NCI-H1092 (cell line): ENCODE results near the gene TNFRSF12A.
A peak's percentile ranks its signal among the peaks of the same experiment; 100 is the strongest.

Source experiments
- DNase-seq: peaks from one replicate; lab custom pipeline; 2025; lab: John Stamatoyannopoulos, UW

Gene TNFRSF12A

DNA sequence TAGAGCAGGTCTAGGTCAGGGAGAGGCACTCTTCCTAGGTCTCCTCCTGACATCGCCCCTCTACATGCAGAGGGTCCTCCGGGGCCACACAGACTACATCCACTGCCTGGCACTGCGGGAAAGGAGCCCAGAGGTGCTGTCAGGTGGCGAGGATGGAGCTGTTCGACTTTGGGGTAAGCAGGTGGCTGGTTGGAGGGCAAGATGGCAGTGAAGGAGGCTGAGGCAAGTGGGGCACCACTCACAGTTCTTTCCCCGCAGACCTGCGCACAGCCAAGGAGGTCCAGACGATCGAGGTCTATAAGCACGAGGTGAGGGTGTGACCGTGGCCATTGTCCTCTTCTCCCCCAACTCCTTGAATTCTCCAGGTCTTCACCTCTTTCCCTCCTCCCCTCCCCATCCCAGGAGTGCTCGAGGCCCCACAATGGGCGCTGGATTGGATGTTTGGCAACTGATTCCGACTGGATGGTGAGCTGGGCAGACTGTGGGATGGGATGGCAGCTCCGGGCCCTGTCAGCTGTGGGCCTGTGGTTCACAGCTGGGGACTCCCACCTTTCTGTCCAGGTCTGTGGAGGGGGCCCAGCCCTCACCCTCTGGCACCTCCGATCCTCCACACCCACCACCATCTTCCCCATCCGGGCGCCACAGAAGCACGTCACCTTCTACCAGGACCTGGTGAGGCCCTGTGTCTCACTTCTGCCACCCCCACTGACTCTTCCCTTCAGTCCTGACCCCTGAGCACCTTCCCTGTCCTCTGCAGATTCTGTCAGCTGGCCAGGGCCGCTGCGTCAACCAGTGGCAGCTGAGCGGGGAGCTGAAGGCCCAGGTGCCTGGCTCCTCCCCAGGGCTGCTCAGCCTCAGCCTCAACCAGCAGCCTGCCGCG lies 6.7 kb downstream of the TNFRSF12A start:
- no peak for DNase-seq

GRCh38 chr16:3027489-3027795 lies 7.3 kb downstream of the TNFRSF12A start:
- no peak for DNase-seq

DNA sequence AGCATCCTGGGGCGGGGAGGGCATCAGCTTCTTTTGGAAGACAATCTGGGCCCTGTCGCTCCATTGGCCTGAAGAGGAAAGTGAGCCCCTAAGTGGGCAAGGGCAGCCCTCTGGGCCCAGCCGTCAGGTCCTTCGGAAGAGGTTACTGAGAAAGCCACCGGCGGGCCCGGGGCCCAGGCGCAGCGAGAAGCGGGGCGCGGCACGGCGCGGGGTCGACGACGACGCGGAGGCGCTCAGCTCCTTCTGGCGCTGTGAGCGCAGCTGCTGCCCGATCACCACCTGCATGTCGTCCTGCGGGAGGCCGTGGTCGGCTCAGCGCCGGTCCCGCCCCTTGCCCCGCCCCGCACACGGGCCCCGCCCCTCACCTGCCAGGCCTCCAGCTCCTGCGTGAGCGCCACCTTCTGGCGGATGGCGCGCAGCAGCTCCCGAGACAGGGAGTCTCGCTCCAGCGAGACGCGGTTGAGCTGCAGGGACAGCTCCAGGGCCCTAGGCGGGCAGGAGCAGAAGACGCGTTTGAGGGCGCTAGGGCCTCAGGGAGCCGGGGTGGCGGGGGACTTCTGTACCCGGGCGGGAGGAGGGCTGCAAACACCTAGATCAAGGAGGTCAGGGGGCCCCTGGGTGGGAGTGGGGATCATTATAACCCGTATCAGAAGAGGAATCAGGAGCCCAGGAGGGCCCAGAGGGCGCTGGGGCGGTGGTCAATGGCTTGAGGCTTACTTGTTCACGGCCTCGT lies 8.0 kb downstream of the TNFRSF12A start:
- DNase-seq, result peak; percentile 81

DNA sequence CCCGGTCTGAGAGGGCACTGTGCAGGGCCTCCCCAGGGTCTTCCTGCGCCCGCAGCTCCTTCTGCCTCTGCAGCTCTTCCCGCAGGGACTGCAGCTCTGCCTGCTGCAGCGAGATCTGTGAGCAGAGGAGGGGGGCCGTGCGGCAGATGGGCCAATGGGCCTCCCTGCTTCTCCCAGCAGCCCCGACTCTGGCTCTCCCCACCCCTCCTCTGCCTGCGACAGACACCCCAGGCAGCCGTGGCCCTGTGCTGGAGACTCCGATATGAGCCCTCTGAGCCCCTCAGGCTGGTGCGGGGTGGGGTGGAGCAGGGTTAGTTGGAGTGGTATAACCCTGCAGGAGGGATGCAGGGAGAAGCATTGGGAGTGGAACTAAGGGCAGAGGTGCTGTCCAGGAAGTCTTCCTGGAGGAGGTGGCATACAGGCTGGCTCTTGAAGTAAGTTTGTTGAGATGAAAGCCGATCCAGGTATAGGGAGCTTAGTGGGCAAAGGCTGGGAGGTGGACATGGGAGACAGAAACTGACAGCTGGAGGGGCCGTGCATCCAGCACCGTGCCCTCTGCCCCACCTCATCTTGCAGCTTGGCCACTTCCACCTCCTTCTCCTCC lies 8.7 kb downstream of the TNFRSF12A start:
- no peak for DNase-seq

DNA sequence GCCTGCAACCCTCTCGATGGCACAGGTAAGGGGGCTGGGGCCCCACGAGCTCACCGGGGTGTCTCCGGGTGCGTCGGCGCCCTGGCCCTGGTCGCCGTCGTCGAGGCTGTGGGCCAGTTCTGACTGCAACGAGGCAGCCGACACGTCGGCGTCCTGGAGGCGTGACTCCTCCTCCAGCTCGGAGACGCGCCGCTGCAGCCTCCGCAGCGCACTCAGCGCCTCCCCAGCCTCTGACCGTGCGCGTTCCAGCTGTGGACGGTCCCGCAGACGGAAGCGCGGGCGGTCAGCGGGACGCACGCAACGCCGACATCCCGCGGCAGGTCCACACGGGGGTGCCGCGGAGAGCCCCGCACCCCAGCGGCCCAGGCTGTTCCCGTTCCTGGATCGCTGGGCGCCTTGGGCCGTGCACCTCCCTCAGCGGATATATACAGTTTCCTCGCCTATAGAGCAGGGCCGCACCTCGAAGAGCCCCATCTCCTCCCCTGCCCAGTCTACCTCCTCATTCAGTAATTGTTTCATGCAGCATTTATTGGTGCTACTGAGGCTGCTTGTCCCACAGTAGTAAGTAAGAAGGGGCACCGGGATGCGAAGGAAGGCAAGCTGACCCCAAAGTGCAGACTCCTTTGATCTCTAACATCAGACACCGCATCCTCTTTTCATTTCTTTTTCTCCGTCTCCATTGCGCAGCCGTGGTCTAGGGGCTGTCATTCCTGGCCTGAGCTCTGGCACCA lies 9.5 kb downstream of the TNFRSF12A start:
- no peak for DNase-seq

- DNase-seq, result no peak
These were observed 10.3 kb downstream of the TNFRSF12A start for GRCh38 chr16:3030222-3031212.

DNA sequence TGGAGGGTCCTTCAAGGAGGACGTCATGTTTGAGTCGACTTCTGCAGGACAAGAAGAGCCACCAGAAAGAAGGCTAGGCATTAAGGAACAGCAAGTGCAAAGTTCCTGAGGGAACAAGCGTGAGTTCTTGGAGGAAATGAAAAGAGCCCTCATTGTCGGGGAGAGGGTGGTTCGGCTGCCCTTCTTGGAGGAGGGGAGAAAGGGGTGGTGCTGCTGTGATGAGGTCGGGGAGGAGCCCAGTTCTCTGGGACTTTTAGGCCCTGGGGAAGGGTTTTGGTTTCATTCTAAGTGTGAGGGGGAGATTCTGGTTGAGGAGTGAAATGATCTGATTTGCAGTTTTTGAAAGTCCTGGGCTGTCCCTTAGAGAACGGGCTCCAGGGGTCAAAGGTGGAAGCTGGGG lies 12.5 kb downstream of the TNFRSF12A start:
- no peak for DNase-seq

GRCh38 chr16:3035289-3035971 lies 15.3 kb downstream of the TNFRSF12A start:
- no peak for DNase-seq

GRCh38 chr16:3035972-3036725 lies 16.0 kb downstream of the TNFRSF12A start:
- DNase-seq, result no peak

GRCh38 chr16:3036726-3037315 lies 16.7 kb downstream of the TNFRSF12A start, which contains the start of gene BICDL2:
Gene BICDL2, minus strand, starts transcription at chr16:3036944. Its CDS starts 1,448 bp downstream, at chr16:3035496.
- DNase-seq, result no peak

DNA sequence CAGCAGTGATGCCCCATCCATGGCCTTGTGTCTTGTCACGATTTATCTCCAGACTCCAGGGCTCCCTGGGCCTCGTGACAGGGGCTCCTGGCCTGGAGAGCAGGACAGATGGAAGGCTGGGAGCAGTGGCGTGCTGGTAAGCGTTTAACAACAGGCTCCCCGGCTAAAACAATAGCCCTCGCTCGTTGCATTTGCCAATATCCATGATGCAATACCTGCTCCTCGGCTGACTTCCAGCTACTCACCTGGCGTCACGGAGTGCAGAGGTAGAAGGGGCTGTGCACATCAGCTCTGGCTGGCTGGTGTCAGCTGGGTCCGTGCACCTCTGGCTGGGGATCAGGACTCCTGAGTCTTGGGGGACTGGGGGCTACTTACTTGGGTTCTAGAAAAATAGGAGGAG lies 18.1 kb downstream of the TNFRSF12A start:
- no peak for DNase-seq

DNA sequence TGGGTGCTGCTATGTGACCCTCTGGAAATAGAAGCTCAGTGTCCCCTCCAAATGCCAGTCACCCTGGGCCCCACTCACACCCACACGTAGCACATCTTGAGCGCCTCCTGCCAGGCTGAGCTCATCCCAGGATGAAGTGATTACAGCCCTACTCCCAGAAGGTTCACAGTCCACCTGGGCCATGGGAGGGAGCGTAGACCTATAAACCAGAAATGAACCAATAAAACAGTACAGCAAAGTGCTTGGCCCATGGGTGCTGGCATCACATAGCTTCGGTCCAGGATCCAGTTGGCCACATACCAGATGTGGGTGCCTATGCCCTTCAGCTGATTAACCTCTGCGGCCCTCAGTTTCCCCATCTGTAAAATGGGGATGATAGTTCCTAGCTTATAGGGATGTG lies 18.7 kb downstream of the TNFRSF12A start:
- DNase-seq, result no peak

GRCh38 chr16:3042376-3042775 lies 22.2 kb downstream of the TNFRSF12A start:
- DNase-seq, result no peak

DNA sequence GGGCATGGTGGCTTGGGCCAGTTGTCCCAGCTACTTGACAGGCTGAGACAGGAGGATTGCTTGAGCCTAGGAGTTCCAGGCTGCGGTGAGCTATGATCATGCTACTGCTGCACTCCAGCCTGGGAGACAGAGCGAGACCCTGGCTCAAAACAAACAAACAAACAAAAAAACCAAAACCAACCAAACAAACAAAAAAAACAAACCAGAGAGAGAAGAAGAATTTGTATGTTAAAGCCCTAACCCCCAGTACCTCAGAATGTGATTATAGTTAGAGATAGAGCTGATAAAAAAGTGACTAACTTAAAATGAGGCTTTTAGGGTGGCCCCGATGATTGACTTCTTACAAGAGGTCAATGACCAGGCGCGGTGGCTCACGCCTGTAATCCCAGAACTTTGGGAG lies 24.5 kb downstream of the TNFRSF12A start:
- DNase-seq, result no peak

DNA sequence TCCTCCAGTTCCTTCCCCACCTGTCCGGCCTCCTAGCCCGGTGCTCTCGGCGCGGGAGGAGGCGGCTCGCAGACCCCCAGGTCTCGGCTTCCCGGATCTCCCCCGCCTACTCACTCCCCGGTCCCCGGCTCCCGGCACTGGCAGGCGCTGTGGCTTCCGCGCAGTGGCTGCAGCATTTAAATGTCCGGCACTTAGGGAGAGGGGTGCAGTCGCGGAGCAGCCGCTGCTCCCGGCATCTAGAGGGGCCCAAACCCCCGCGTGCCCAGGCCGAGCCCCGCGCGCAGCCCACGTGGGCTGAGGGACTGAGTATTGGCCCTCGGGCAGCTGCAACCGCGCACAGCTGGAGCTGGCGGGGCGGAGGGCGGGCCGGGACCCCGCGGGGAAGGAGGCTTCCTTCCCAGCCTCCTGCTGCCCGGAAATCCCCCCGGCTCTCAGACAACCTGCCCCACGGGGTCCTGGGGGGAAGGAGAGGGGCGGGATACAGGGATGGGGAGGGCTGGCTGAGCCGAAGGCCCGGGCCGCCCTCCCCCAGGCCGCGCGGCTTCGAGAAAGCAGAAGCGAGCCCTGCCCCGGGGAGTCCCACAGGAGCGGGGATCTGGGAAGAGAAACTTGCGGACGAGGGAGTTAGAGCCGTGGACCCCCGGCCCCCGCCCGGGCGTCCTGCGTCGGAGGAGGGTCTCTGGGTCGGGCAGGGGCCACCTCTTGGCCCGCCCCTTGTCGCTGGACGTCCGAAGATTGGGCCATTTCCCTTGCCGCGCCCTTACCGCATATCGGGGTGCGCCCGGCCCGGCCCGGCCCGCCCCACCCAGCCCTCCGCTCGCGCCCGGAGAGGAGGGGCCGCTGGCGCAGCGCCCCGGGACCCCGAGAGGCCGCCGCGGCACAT lies 25.8 kb downstream of the TNFRSF12A start, which contains the start of gene MMP25:
MMP25 (plus strand) TSS at position 804 of the 883 bp plus-strand sequence. CDS start 357 bp downstream, outside the sequence.
- DNase-seq, result no peak

GRCh38 chr16:3046641-3047386 lies 26.6 kb downstream of the TNFRSF12A start:
- DNase-seq, result no peak

- no peak for DNase-seq
These were observed 27.2 kb downstream of the TNFRSF12A start for GRCh38 chr16:3047387-3047720.
